NCI-H345 treated with DMSO at 0.1 percent for 48 hours (cell line): Measurements from ENCODE around the gene SLC12A7.
"Not testable (repeated sequence)": the region's sequence is repeated elsewhere in the genome, so short reads cannot be mapped to it uniquely, and the experiment has no call there.

Experiments
- DNase-seq: peaks from one replicate; lab custom pipeline; 2025; ENCODE audit not compliant: unreplicated experiment; lab: John Stamatoyannopoulos, UW

SLC12A7 gene

GRCh38 chr5:1027631-1028441 is 84.0 kb downstream of the SLC12A7 start:
- DNase-seq: no peak

- DNase-seq: no peak
These were observed 84.9 kb downstream of the SLC12A7 start for GRCh38 chr5:1026700-1027621.

- DNase-seq: not testable (repeated sequence)
These were observed 89.9 kb downstream of the SLC12A7 start for GRCh38 chr5:1021969-1022336.

- DNase-seq: no peak
These were observed 90.5 kb downstream of the SLC12A7 start for GRCh38 chr5:1021136-1021968.

GRCh38 chr5:1020452-1020961 is 91.4 kb downstream of the SLC12A7 start:
- no peak for DNase-seq

GRCh38 chr5:1019001-1019905 is 92.6 kb downstream of the SLC12A7 start:
- no peak for DNase-seq

GRCh38 chr5:1018596-1018995 is 93.3 kb downstream of the SLC12A7 start:
- DNase-seq: no peak

- no peak for DNase-seq
These were observed 94.0 kb downstream of the SLC12A7 start for GRCh38 chr5:1017691-1018455.

- no peak for DNase-seq
These were observed 94.8 kb downstream of the SLC12A7 start for GRCh38 chr5:1017056-1017455.

GRCh38 chr5:1016476-1016875 is 95.4 kb downstream of the SLC12A7 start:
- no peak for DNase-seq

GRCh38 chr5:1016036-1016435 is 95.8 kb downstream of the SLC12A7 start:
- no peak for DNase-seq

GRCh38 chr5:1015507-1015906 is 96.4 kb downstream of the SLC12A7 start:
- DNase-seq: no peak

- DNase-seq: no peak
These were observed 97.1 kb downstream of the SLC12A7 start for GRCh38 chr5:1014781-1015221.

- no peak for DNase-seq
These were observed 97.5 kb downstream of the SLC12A7 start for GRCh38 chr5:1014346-1014745.

- DNase-seq: no peak
These were observed 97.9 kb downstream of the SLC12A7 start for GRCh38 chr5:1013948-1014301.

- DNase-seq: no peak
These were observed 98.5 kb downstream of the SLC12A7 start for GRCh38 chr5:1013238-1013947.

GRCh38 chr5:1012900-1013237 is 99.0 kb downstream of the SLC12A7 start:
- no peak for DNase-seq

- DNase-seq: no peak
These were observed 99.5 kb downstream of the SLC12A7 start for GRCh38 chr5:1012313-1012841.
